T47D (cell line): Measurements from ENCODE around the gene OPN5.
A peak's percentile ranks its signal among the peaks of the same experiment; 100 is the strongest.

Experiments
- DNase-seq, 2 experiments: peaks; one replicate each; pipeline versions ENCODE4 v3.0.0 to v3.0.0-alpha.2; 2011 to 2012; ENCODE audit warnings: low read depth in 1 of 2, low spot score in 1 of 2
- JUND ChIP-seq: IDR thresholded peaks from 2 replicates; pipeline ENCODE4 v1.6.1; 2012; ENCODE audit warnings: low read depth
- in situ Hi-C: cut with HindIII; loops from 2 replicates; pipeline ENCODE4 v1.10.0; 2016; ENCODE audit warnings: low sequenced_read_pairs, low pct_unique_long_range_greater_than_20kb

The OPN5 gene

DNA sequence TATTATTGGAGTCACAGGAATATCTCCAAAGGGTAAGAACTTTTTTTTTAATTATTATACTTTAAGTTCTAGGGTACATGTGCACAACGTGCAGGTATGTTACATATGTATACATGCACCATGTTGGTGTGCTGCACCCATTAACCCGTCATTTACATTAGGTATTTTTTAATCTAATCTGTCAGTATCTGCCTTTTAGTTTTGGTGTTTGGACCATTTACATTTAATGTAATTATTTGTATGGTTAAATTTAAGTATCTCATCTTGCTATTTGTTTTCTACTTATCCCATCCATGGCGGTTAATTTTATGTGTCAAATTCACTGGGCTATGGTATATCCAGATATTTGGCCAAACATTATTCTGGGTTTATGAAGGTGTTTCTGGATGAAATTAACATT is 15.4 kb upstream of the OPN5 start:
- no peak for DNase-seq
- in situ Hi-C loops: no loop called here
- TF ChIP-seq JUND: no peak

GRCh38 chr6:47767102-47767501 is 14.7 kb upstream of the OPN5 start:
- TF ChIP-seq JUND: no peak
- no peak for DNase-seq
- in situ Hi-C loops: no loop called here

GRCh38 chr6:47769982-47770381 is 11.8 kb upstream of the OPN5 start:
- in situ Hi-C loops: no loop called here
- no peak for TF ChIP-seq JUND
- DNase-seq: no peak

GRCh38 chr6:47772359-47772758 is 9.5 kb upstream of the OPN5 start:
- no peak for DNase-seq
- TF ChIP-seq JUND: no peak
- in situ Hi-C loops: no loop called here

- TF ChIP-seq JUND: no peak
- no peak for DNase-seq
- in situ Hi-C loops: no loop called here
Measured at GRCh38 chr6:47773005-47773404, 8.8 kb upstream of the OPN5 start.

DNA sequence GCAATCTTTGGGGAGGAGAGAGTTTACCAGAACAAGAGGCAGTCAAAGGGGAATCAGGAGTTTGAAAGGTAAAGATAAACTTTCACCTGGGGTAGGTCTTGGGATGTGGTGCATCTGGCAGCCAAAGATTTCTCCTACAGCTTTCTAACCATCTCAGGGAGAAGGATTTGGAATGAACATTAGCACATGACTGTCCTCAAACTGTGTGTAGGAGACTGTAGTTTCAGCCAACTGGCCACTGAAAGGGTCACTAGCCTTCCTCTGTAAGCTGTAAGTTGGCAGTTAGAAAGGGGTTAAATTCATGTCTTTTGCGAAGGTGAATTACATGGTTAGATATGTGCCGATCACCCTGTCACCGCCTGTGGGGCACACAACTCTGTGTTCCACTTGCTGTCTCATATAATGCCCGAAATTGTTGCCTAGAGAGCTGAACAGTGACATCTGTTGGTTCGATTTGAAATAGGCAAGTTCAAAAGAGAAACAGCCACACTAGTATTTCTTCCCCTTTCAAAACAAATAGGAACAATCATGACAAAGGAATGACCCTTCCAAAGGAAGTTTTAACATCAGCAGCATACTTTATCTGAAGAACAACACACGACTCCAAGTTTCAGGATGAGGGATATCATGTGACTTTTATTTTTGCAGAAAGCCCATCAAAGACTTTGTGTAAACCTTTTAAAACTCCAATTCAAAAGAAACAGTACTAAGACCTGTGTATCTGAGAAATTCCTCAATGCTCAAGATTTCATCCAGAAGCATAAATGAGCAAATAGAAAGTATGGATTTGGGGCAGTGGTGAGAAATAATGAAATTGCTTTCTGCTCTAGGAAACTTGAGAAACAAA is 1.1 kb upstream of the OPN5 start:
- peak; percentile 38 to 79 for DNase-seq
- in situ Hi-C loops: no loop called here
- no peak for TF ChIP-seq JUND

GRCh38 chr6:47785182-47785581 is 3.4 kb downstream of the OPN5 start:
- in situ Hi-C loops: no loop called here
- no peak for DNase-seq
- no peak for TF ChIP-seq JUND

GRCh38 chr6:47787620-47788497 is 6.0 kb downstream of the OPN5 start:
- peak; percentile 28 to 74 for DNase-seq
- in situ Hi-C loops: no loop called here
- TF ChIP-seq JUND: no peak

DNA sequence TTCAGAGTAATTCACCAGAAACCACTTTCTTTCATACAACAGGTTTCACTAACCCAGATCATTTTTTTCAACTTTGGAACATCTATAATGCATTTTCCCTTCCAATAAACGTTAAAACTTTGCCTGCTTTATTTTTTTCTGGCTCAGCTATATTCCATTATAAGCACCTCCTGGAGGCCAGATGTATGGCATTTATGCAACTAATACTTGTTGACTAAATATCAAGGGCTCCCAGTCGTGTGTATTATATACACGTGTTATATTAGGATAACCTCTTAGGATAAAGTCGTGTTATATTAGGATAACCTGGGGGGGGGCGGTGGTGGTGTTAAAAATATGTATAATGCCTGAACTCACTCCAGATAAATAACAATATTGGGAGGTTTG is 6.7 kb downstream of the OPN5 start:
- in situ Hi-C loops: no loop called here
- no peak for TF ChIP-seq JUND
- no peak for DNase-seq

DNA sequence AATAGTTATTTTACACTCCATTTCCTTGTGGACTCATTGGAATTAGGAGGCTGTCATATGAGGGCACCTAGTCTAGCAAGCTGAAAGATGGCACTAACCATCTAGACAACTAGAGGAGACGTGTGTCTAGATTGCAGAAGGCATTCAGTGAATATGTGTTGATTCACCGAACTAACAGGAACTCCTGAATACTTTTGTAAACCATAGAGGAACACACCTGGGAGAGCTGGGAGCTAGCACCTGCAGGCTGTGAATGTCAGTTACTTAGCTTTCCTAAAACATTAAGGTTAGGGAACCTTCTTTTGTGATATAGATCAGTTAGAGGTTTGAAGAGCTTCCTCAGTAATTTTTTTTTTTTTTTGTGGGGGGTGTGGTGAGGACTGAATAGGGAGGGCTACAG is 7.7 kb downstream of the OPN5 start:
- DNase-seq: no peak
- in situ Hi-C loops: no loop called here
- TF ChIP-seq JUND: no peak

- in situ Hi-C loops: no loop called here
- DNase-seq: no peak
- TF ChIP-seq JUND: no peak
Measured at GRCh38 chr6:47792216-47792733, 10.4 kb downstream of the OPN5 start.

- no peak for TF ChIP-seq JUND
- DNase-seq: no peak
- in situ Hi-C loops: no loop called here
Measured at GRCh38 chr6:47794577-47795135, 12.8 kb downstream of the OPN5 start.

DNA sequence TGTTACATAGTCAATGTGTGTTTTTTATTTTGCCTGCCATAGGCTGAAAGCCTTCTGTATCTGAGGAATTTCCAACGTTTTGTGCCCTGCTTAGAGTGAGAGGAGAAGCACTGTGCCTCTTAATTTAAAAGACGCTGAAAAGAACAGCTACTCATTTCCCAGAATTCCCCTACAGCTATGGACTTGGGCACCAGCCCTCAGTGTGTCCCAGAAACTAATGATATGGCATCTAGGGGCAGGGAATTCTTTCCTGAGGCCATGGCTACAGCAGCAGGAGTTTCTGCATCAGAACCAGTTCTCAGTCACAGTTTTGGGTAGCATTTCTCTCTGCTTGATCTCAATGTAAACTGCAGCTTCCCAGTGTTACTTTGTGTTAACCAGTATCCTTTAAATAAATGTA is 20.2 kb downstream of the OPN5 start:
- TF ChIP-seq JUND: no peak
- DNase-seq: no peak
- in situ Hi-C loops: no loop called here
